ENCODE results near the gene CEMIP.
"Not testable (repeated sequence)": the region's sequence is repeated elsewhere in the genome, so short reads cannot be mapped to it uniquely, and the experiment has no call there.

The CEMIP gene

DNA sequence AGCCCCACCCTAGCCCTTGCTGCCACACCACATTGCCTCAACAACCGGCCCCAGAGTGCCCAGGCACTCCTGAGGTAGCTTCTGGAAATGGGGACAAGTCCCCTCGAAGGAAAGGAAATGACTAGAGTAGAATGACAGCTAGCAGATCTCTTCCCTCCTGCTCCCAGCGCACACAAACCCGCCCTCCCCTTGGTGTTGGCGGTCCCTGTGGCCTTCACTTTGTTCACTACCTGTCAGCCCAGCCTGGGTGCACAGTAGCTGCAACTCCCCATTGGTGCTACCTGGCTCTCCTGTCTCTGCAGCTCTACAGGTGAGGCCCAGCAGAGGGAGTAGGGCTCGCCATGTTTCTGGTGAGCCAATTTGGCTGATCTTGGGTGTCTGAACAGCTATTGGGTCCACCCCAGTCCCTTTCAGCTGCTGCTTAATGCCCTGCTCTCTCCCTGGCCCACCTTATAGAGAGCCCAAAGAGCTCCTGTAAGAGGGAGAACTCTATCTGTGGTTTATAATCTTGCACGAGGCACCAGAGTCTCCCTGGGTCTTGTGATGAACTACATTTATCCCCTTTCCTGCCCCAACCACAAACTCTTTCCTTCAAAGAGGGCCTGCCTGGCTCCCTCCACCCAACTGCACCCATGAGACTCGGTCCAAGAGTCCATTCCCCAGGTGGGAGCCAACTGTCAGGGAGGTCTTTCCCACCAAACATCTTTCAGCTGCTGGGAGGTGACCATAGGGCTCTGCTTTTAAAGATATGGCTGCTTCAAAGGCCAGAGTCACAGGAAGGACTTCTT lies 171.3 kb downstream of the CEMIP start:
- TF ChIP-seq, protein P1, sequence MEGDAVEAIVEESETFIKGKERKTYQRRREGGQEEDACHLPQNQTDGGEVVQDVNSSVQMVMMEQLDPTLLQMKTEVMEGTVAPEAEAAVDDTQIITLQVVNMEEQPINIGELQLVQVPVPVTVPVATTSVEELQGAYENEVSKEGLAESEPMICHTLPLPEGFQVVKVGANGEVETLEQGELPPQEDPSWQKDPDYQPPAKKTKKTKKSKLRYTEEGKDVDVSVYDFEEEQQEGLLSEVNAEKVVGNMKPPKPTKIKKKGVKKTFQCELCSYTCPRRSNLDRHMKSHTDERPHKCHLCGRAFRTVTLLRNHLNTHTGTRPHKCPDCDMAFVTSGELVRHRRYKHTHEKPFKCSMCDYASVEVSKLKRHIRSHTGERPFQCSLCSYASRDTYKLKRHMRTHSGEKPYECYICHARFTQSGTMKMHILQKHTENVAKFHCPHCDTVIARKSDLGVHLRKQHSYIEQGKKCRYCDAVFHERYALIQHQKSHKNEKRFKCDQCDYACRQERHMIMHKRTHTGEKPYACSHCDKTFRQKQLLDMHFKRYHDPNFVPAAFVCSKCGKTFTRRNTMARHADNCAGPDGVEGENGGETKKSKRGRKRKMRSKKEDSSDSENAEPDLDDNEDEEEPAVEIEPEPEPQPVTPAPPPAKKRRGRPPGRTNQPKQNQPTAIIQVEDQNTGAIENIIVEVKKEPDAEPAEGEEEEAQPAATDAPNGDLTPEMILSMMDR (conservative IDR thresholded peaks at IDR 0.05; ENCODE audit: low read length), result no peak
- no peak overlapping the region for H3K4me3 ChIP-seq (ENCODE audit: low read length)
- DNase-seq (ENCODE audit: low read depth), result peak; percentile 10

DNA sequence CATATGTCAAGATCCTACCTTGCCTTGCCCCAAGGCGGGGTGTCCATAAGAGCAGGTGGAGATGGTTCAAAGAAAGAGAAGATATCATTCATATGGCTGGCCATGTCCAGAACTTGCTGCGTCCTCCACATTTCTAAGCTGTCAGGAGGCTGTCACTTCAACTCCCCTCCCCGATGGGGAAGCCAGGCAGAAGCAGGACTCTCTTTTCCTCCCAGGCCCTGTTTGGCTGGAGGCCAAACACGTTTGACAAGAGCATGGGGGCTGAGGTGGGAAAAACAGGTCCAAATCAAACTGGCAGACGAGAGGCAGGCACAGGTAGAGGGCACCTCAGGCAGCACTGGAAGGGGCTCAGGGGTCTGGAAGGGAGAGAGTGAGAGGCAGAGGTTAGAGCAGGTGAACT lies 172.8 kb downstream of the CEMIP start:
- peak; percentile 17 for DNase-seq (ENCODE audit: low read depth)
- TF ChIP-seq, protein P1 (conservative IDR thresholded peaks at IDR 0.05; ENCODE audit: low read length), result no peak
- no peak overlapping the region for H3K4me3 ChIP-seq (ENCODE audit: low read length)

DNA sequence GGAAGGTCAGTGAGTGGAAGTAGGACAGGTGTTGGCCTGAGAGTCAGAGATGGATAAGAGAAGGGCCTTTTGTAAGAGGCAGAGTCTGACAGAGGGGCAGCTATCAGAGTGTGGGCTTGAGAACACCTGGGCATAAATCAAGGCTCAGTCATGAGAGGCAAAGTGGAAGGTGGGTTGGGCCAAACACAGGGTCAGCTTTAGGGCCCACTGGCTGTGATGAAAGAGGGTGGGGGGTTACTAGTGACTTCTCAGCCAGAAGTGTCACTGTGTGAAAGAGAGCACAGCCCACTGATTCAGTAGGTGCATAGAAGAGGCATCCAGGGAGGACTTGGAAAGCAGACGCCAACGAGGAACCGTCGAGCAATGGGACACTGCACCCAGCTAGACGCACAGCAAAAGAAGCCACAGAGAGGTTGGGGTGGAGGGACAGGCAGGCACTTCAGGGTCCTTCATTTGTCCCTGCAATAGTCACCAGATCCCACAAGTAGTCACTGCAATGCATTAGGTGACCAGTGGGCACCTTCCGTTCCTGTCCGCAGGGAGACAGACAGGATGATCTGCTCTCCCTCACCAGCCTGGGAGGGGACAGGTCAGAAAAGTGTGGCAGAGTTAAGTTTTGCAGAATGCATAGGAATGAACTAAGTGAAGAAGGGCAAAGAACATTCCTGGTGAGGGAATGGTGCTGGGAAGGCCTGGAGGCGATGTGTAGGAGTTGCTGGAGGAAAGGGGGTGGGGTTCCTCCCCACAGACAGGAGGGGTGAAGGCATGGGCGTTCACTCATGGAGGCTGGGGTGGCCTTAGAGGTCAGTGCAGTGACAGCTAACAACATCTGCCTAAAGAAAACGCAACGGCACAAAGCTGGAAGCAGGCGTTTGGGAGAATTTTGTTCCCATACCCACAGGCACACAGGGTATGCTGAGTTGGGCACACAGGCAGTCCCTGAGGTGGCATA lies 174.1 kb downstream of the CEMIP start:
- DNase-seq (ENCODE audit: low read depth), result peak; percentile 63
- TF ChIP-seq, protein P1 (conservative IDR thresholded peaks at IDR 0.05; ENCODE audit: low read length), result no peak

DNA sequence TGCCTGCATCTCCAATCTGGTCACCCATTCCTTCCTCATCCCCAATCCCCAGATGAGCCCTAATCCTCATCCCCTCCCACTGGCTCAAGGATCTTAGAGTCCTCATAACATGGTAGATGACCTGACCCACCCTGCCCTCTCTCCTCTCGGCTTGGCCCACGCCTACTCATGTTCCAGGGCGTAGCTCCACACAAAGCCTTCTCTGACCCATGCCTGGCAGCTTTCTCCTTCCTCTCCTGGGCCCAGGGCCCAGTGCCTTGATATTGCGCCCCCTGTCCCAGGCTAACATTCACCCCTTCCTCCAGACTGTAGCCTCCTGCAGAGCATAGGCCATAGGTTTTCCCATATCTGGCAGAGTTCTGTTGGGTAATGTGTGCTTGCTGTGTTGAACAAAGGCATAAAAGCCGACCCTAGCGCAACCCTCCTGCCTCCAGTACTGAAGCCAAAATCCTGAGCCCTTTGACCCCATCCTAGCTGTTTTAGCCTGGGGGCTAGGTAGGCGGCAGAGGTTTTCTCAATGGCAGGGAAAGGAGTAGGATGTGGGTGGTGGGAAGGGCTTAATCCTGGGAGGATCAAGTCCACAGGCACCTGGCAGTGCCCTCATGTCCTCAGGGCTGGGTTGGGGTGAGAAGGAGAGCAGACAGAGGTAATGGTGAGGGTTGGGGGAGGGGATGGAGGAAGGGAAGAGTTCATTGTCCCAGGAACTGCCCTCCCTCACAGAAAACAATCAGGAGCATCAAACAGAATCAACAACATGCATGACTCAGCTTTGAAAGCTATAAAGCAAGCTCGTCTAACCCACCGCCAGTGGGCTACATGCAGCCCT lies 175.0 kb downstream of the CEMIP start:
- DNase-seq (ENCODE audit: low read depth), result peak; percentile 50
- no peak overlapping the region for H3K4me3 ChIP-seq (ENCODE audit: low read length)
- TF ChIP-seq, protein P1 (conservative IDR thresholded peaks at IDR 0.05; ENCODE audit: low read length), result no peak

More for the DNA sequence above, 174.1 kb downstream of the CEMIP start:
- no peak overlapping the region for H3K4me3 ChIP-seq (ENCODE audit: low read length)

DNA sequence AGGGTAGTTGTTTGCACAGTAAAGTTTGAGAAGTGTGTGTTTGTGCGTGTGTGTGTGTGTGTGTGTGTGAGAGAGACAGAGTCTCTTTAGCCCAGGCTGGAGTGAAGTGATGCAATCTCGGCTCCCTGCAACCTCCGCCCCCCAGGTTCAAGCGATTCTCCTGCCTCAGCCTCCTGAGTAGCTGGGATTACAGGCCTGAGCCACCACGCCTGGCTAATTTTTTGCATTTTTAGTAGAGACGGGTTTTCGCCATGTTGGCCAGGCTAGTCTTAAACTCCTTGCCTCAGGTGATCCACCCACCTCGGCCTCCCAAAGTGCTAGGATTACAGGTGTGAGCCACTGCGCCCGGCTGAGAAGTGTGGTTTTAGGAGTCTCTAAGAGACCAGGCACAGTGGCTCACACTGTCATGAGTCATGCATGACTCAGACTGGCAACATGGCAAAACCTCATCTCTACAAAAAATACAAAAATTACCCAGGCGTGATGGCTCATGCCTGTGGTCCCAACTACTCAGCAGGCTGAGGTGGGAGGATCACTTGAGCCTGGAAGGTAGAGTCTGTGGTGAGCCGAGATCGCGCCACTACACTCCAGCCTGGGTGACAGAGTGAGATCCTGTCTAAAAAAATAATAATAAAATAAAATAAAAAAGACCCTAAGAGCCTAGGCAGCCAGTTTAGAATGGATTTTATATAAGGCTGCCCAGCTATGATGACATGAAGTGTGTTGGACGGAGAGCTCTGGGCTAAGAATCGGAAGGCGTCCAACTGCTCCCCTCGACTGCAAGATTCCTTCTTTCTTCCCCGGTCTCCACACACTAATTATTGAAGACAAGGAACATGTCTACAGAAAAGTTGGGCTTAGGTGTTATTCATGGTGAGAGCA lies 176.6 kb downstream of the CEMIP start:
- not testable (repeated sequence) for H3K4me3 ChIP-seq (ENCODE audit: low read length)
- peak; percentile 90 for DNase-seq (ENCODE audit: low read depth)

DNA sequence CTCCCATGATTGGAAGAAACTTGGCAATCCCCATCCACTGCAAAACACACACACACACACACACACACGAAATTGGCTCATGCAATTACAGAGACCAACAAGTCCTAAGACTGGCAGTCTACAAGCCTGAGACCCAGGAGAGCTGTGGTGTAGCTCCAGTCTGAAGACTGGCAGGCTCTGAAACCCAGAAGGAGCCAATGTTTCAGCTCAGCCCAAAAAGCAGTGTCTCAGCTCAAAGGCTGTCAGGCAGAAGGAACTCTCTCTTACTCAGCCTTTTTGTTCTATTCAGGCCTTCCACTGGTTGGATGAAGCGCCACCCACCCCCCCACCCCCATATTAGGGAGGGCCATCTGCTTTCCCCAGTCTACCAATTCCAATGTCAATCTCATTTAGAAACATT lies 178.4 kb downstream of the CEMIP start:
- TF ChIP-seq, protein P1 (conservative IDR thresholded peaks at IDR 0.05; ENCODE audit: low read length), result no peak
- H3K4me3 ChIP-seq (ENCODE audit: low read length), result no peak overlapping the region
- DNase-seq (ENCODE audit: low read depth), result no peak
